Measurements from ENCODE around the gene C1orf159.

Gene C1orf159

GRCh38 chr1:1073743-1074587, 41.9 kb downstream of the C1orf159 start, which contains the start of gene RNF223:
Gene RNF223, minus strand, starts transcription at chr1:1074306. Its CDS starts 1,740 bp downstream, at chr1:1072566.
- Histone ChIP-seq H3K9ac (ENCODE audit: insufficient read length) (no peak within 1 kb of the TSS), H3K27ac (no peak within 1 kb of the TSS), H3K9me3 (ENCODE audit: low read depth, low read length) (no peaks in the 10 kb centered on the region), H3K36me3 (ENCODE audit: insufficient read depth, low read length) (no peaks in the 10 kb centered on the region), H3K4me3 (no peak within 1 kb of the TSS)
- TF ChIP-seq FOXP2 (optimal IDR thresholded peaks at IDR 0.05; ENCODE audit: control extremely low read depth, extremely low read length, insufficient read depth) (no peak), EZH2 (IDR thresholded peaks at IDR 0.05) (no peak), POLR2AphosphoS5 (IDR thresholded peaks at IDR 0.05; ENCODE audit: borderline replicate concordance, low read depth, low read length) (no peak)
- DNase-seq (ENCODE audit: low read depth, low spot score): no peak

- no peak for DNase-seq (ENCODE audit: low read depth, low spot score)
- H3K9me3 ChIP-seq (ENCODE audit: low read depth, low read length): no peaks in the 10 kb centered on the region
- TF ChIP-seq EZH2 (IDR thresholded peaks at IDR 0.05) (no peak), POLR2AphosphoS5 (IDR thresholded peaks at IDR 0.05; ENCODE audit: borderline replicate concordance, low read depth, low read length) (no peak), FOXP2 (optimal IDR thresholded peaks at IDR 0.05; ENCODE audit: control extremely low read depth, extremely low read length, insufficient read depth) (no peak)
- no peak overlapping the region for H3K9ac ChIP-seq (ENCODE audit: insufficient read length)
- H3K36me3 ChIP-seq (ENCODE audit: insufficient read depth, low read length): no peaks in the 10 kb centered on the region
- no peak overlapping the region for H3K27ac ChIP-seq
- H3K4me3 ChIP-seq: no peak overlapping the region
These were observed 42.8 kb downstream of the C1orf159 start for GRCh38 chr1:1072849-1073742.

GRCh38 chr1:1072299-1072848, 43.5 kb downstream of the C1orf159 start:
- TF ChIP-seq FOXP2 (optimal IDR thresholded peaks at IDR 0.05; ENCODE audit: control extremely low read depth, extremely low read length, insufficient read depth): no peak
- no peak for TF ChIP-seq POLR2AphosphoS5 (IDR thresholded peaks at IDR 0.05; ENCODE audit: borderline replicate concordance, low read depth, low read length)
- no peak for TF ChIP-seq EZH2 (IDR thresholded peaks at IDR 0.05)
- H3K36me3 ChIP-seq (ENCODE audit: insufficient read depth, low read length): no peaks in the 10 kb centered on the region
- DNase-seq (ENCODE audit: low read depth, low spot score): no peak
- no peak overlapping the region for H3K4me3 ChIP-seq
- no peak overlapping the region for H3K27ac ChIP-seq
- no peak overlapping the region for H3K9ac ChIP-seq (ENCODE audit: insufficient read length)
- H3K9me3 ChIP-seq (ENCODE audit: low read depth, low read length): no peaks in the 10 kb centered on the region

- Histone ChIP-seq H3K36me3 (ENCODE audit: insufficient read depth, low read length) (no peaks in the 10 kb centered on the region), H3K9me3 (ENCODE audit: low read depth, low read length) (no peaks in the 10 kb centered on the region), H3K4me3 (no peak overlapping the region), H3K9ac (ENCODE audit: insufficient read length) (no peak overlapping the region), H3K27ac (no peak overlapping the region)
- DNase-seq (ENCODE audit: low read depth, low spot score): no peak
- no peak for TF ChIP-seq EZH2 (IDR thresholded peaks at IDR 0.05)
These were observed 44.2 kb downstream of the C1orf159 start for GRCh38 chr1:1071486-1072298.

- DNase-seq (ENCODE audit: low read depth, low spot score): no peak
- peak overlapping the region; percentile 94 for H3K4me3 ChIP-seq
- TF ChIP-seq POLR2AphosphoS5 (IDR thresholded peaks at IDR 0.05; ENCODE audit: borderline replicate concordance, low read depth, low read length): no peak
- no peak for TF ChIP-seq FOXP2 (optimal IDR thresholded peaks at IDR 0.05; ENCODE audit: control extremely low read depth, extremely low read length, insufficient read depth)
- no peak for TF ChIP-seq EZH2 (IDR thresholded peaks at IDR 0.05)
- H3K9me3 ChIP-seq (ENCODE audit: low read depth, low read length): no peaks in the 10 kb centered on the region
- H3K27ac ChIP-seq: no peak overlapping the region
- peak overlapping the region; percentile 32 for H3K9ac ChIP-seq (ENCODE audit: insufficient read length)
- H3K36me3 ChIP-seq (ENCODE audit: insufficient read depth, low read length): no peaks in the 10 kb centered on the region
These were observed 45.9 kb downstream of the C1orf159 start for GRCh38 chr1:1069711-1070676.

GRCh38 chr1:1069056-1069710, 46.7 kb downstream of the C1orf159 start:
- H3K36me3 ChIP-seq (ENCODE audit: insufficient read depth, low read length): no peaks in the 10 kb centered on the region
- H3K9me3 ChIP-seq (ENCODE audit: low read depth, low read length): no peaks in the 10 kb centered on the region
- H3K9ac ChIP-seq (ENCODE audit: insufficient read length): peak overlapping the region; percentile 32
- peak overlapping the region; percentile 94 for H3K4me3 ChIP-seq
- H3K27ac ChIP-seq: no peak overlapping the region
- DNase-seq (ENCODE audit: low read depth, low spot score): no peak
- peak; percentile 57 for TF ChIP-seq FOXP2 (optimal IDR thresholded peaks at IDR 0.05; ENCODE audit: control extremely low read depth, extremely low read length, insufficient read depth)
- TF ChIP-seq POLR2AphosphoS5 (IDR thresholded peaks at IDR 0.05; ENCODE audit: borderline replicate concordance, low read depth, low read length): no peak
